IPS DF 4.7 (cell line): ENCODE data around the gene APBB1.

Experiments used
- DNase-seq: peaks from one replicate; pipeline ENCODE4 v3.0.0-alpha.2; 2013; ENCODE audit warnings: low spot score; ENCODE audit errors: extremely low read depth

Gene APBB1

GRCh38 chr11:6351782-6352382, 67.0 kb downstream of the APBB1 start:
- DNase-seq: no peak

GRCh38 chr11:6350486-6350885, 68.4 kb downstream of the APBB1 start:
- DNase-seq: no peak

- DNase-seq: no peak
Measured at GRCh38 chr11:6350043-6350442, 68.9 kb downstream of the APBB1 start.

GRCh38 chr11:6345366-6345765, 73.5 kb downstream of the APBB1 start:
- DNase-seq: no peak
